ENCODE data around the gene MAPK8IP3.

The MAPK8IP3 gene

GRCh38 chr16:1818204-1818872, 112.3 kb downstream of the MAPK8IP3 start:
- no peak for DNase-seq

- no peak for DNase-seq
Observed at GRCh38 chr16:1818873-1819525, 113.0 kb downstream of the MAPK8IP3 start.

DNA sequence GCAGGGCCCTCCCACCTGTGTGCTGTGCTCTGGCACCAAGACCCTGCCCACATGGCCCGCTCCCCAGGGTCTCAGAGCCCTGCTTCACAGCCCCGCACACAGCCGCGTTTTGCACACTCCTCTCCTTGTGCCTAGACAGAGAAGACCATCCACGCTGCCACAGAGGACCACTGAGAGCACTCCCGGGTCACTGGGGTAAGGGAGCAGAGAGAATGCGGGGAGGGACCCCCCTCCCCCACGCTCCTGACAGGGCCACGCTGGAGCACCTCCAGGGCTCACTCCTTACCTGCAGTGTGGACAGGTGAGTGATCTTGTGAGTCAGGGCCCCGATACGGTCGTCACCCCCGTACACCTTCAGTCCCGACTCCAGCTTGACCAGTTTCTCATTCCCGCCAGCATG, 113.6 kb downstream of the MAPK8IP3 start:
- no peak for DNase-seq

Measured in activated naive CD4-positive, alpha-beta T cell treated with Interleukin-2 at 50 U/mL for 16 hours (primary cell).